ENCODE results near the gene LATS2.

Gene LATS2

GRCh38 chr13:21060338-21061028, 903 bp downstream of the LATS2 start (continued):
- TF ChIP-seq AEBP2 (tag by site-specific recombination; IDR thresholded peaks at IDR 0.05; ENCODE audit: borderline replicate concordance) (no peak), REST (tag by site-specific recombination; IDR thresholded peaks at IDR 0.05) (no peak), ZSCAN30 (tag by site-specific recombination; IDR thresholded peaks at IDR 0.05) (0 out of 2 replicates have a peak, but pooled peaks have one; percentile 26), PBX3 (CRISPR knock-in tag; IDR thresholded peaks at IDR 0.05) (0 out of 2 replicates have a peak, but pooled peaks have one; percentile 53), ZNF530 (tag by site-specific recombination; IDR thresholded peaks at IDR 0.05; ENCODE audit: low read depth) (no peak), ZNF785 (tag by site-specific recombination; IDR thresholded peaks at IDR 0.05) (no peak), ZNF16 (tag by site-specific recombination; IDR thresholded peaks at IDR 0.05; ENCODE audit: low read depth) (no peak), ZBTB26 (tag by site-specific recombination; optimal IDR thresholded peaks at IDR 0.05) (peak; percentile 70), ZNF544 (tag by site-specific recombination; IDR thresholded peaks at IDR 0.05) (no peak), GLI2 (tag by site-specific recombination; IDR thresholded peaks at IDR 0.05; ENCODE audit: borderline replicate concordance, low read depth) (no peak), YY2 (tag by site-specific recombination; IDR thresholded peaks at IDR 0.05) (no peak)

- H3K9me3 ChIP-seq (ENCODE audit: control insufficient read depth, insufficient read depth, low read depth, low read length), result no peaks in the 10 kb centered on the region
- CTCF ChIA-PET, result no interaction called here
- peak overlapping the region; percentile 66; the same call in 1 of the 2 replicates for H3K27ac ChIP-seq (ENCODE audit: extremely low read depth, low read depth, low read length)
- H3K4me3 ChIP-seq (ENCODE audit: low read depth, low read length), result peak overlapping the region; percentile 72
- no peak for TF ChIP-seq ZBTB48 (tag by site-specific recombination; IDR thresholded peaks at IDR 0.05)
- 0 out of 2 replicates have a peak, but pooled peaks have one; percentile 40 for TF ChIP-seq ZNF629 (tag by site-specific recombination; IDR thresholded peaks at IDR 0.05)
- peak; percentile 86 for TF ChIP-seq MZF1 (tag by site-specific recombination; IDR thresholded peaks at IDR 0.05; ENCODE audit: borderline replicate concordance)
- no peaks in the 10 kb centered on the region; a peak in 1 of 3 replicates for H3K36me3 ChIP-seq (ENCODE audit: control insufficient read depth in 2 of 2, insufficient read depth in 1 of 2, low read length in 2 of 2)
- peaks cover 5% of the 10 kb centered on the region; the same call in 1 of the 2 replicates for H3K4me1 ChIP-seq (ENCODE audit: control insufficient read depth, insufficient read depth, low read length)
- POLR2A ChIA-PET, result interaction anchor here (1.0 to 1.6 kb wide), 2 partner anchors 10 to 116 kb away, joined by 3 to 4 read pairs; partner anchors contain the start of genes MRPL57 and SKA3
Measured at GRCh38 chr13:21059641-21060337, 1.6 kb downstream of the LATS2 start.

Measured in HEK293 (cell line).